ENCODE data around the gene KANK4. TPM values are rescaled to one million over a fixed set of nuclear protein-coding genes. Genes with fewer than 3 reads are reported as not detected.

The KANK4 gene
- total RNA-seq (2022; extraction: Qiagen RNA extraction) = 0.28 to 0.39 TPM (median 0.35 TPM) in 5 replicates

GRCh38 chr1:62318756-62319544 is at the start of gene KANK4:
Gene KANK4, minus strand, starts transcription at chr1:62319434. Its CDS starts 37,870 bp downstream, at chr1:62281564.

GRCh38 chr1:62194651-62195544 is 124.3 kb downstream of the KANK4 start, which contains the start of gene L1TD1:
Gene L1TD1, plus strand, starts transcription at chr1:62194849. Its CDS starts 11,780 bp downstream, at chr1:62206629.

Other genes starting within 250 kb of the KANK4 start
- not detected in 5 replicates for gene L1TD1, start 124.6 kb downstream of the KANK4 start, total RNA-seq (2022; extraction: Qiagen RNA extraction)
- 19.1 to 28.6 TPM (median 21.2 TPM) in 5 replicates for gene USP1, start 117.6 kb upstream of the KANK4 start, total RNA-seq (2022; extraction: Qiagen RNA extraction)